ENCODE measurements around the gene GSN. TPM values are rescaled to one million over a fixed set of nuclear protein-coding genes. Genes with fewer than 3 reads are reported as not detected.

Gene GSN
- total and polyA plus RNA-seq, 2 donors (not counting 1 experiment from before 2014, with no cell fraction given), result 38.4 to 45.4 TPM

GRCh38 chr9:121331992-121332685 is 64.2 kb downstream of the GSN start:
- Histone ChIP-seq H4K20me1 (ENCODE audit: control insufficient read depth, insufficient read depth, low read length, poor library complexity, severe bottlenecking) (no peaks in the 10 kb centered on the region), H3K4me3 (ENCODE audit: control extremely low read depth in 1 of 5, extremely low read depth in 1 of 5, insufficient read depth in 1 of 5, low read depth in 2 of 5, low read length in 4 of 5) (no peak overlapping the region), H3K36me3 (replicated peaks in 1 of 2; ENCODE audit: control extremely low read depth in 1 of 2, control insufficient read depth in 1 of 2, extremely low read depth in 1 of 2, insufficient read depth in 2 of 2, low read length in 1 of 2) (peaks cover 3 to 31% of the 10 kb centered on the region in 2 experiments), H3K9me3 (ENCODE audit: control extremely low read depth in 1 of 3, control insufficient read depth in 2 of 3, insufficient read depth in 1 of 3, low read length in 2 of 3) (no peaks in the 10 kb centered on the region), H3K4me1 (ENCODE audit: control insufficient read depth in 2 of 2, insufficient read depth in 2 of 2, low read length in 2 of 2) (peaks cover 3 to 8% of the 10 kb centered on the region in 2 donors), H3K27me3 (replicated peaks in 1 of 4; ENCODE audit: control extremely low read depth in 1 of 4, control insufficient read depth in 3 of 4, insufficient read depth in 4 of 4, low read length in 3 of 4) (no peaks in the 10 kb centered on the region), H3K79me2 (ENCODE audit: control insufficient read depth, insufficient read depth, low read length) (no peaks in the 10 kb centered on the region), H2AFZ (ENCODE audit: insufficient read depth, low read depth, low read length, poor library complexity, severe bottlenecking) (no peak overlapping the region), H3K27ac (ENCODE audit: low read length in 2 of 2) (no peak overlapping the region), H3K9ac (ENCODE audit: low read length) (no peak overlapping the region), H3K4me2 (replicated peaks; ENCODE audit: low read depth, low read length, poor library complexity, severe bottlenecking) (no peak overlapping the region)
- H3K4me3 Mint-ChIP-seq, result no peak overlapping the region
- CTCF ChIA-PET, result interaction anchor here (5.6 kb wide), 1 partner anchor 13 kb away, joined by 27 read pairs; no protein-coding TSS in a partner anchor
- H3K4me1 Mint-ChIP-seq, result peaks cover 8% of the 10 kb centered on the region
- POLR2A ChIA-PET, result no interaction called here
- intact Hi-C loops (cut with micrococcal nuclease), result no loop called here
- no peak overlapping the region for H3K27ac Mint-ChIP-seq
- TF ChIP-seq, protein P1, sequence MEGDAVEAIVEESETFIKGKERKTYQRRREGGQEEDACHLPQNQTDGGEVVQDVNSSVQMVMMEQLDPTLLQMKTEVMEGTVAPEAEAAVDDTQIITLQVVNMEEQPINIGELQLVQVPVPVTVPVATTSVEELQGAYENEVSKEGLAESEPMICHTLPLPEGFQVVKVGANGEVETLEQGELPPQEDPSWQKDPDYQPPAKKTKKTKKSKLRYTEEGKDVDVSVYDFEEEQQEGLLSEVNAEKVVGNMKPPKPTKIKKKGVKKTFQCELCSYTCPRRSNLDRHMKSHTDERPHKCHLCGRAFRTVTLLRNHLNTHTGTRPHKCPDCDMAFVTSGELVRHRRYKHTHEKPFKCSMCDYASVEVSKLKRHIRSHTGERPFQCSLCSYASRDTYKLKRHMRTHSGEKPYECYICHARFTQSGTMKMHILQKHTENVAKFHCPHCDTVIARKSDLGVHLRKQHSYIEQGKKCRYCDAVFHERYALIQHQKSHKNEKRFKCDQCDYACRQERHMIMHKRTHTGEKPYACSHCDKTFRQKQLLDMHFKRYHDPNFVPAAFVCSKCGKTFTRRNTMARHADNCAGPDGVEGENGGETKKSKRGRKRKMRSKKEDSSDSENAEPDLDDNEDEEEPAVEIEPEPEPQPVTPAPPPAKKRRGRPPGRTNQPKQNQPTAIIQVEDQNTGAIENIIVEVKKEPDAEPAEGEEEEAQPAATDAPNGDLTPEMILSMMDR (IDR thresholded peaks at IDR 0.05), result no peak
- no peak for TF ChIP-seq EZH2 (IDR thresholded peaks at IDR 0.05; ENCODE audit: borderline replicate concordance, insufficient read depth, low read depth, low read length, poor library complexity, severe bottlenecking)
- H3K9me3 Mint-ChIP-seq (ENCODE audit: insufficient read depth), result no peaks in the 10 kb centered on the region
- H3K27me3 Mint-ChIP-seq, result no peaks in the 10 kb centered on the region
- no peak for ATAC-seq (ENCODE audit: low read depth)
- 83% methylated on average over 1 of the region's 14 CpGs for WGBS (ENCODE audit: insufficient coverage)
- no peak for DNase-seq
